Endodermal cell (in vitro differentiated cells): ENCODE results near the gene RXRA. TPM values are rescaled to one million over a fixed set of nuclear protein-coding genes. Genes with fewer than 3 reads are reported as not detected.
A peak's percentile ranks its signal among the peaks of the same experiment; 100 is the strongest.
"Not testable (repeated sequence)": the region's sequence is repeated elsewhere in the genome, so short reads cannot be mapped to it uniquely, and the experiment has no call there.

Experiments used
- DNase-seq: peaks from one replicate; pipeline ENCODE4 v3.0.0-alpha.2; 2017
- H3K27ac ChIP-seq: 2 replicates; pipeline ENCODE4 v1.5.1; 2013; ENCODE audit warnings: mild to moderate bottlenecking, low read depth, low read length, moderate library complexity
- H3K27me3 ChIP-seq: 2 replicates; pipeline ENCODE4 v1.6.1; 2013; ENCODE audit warnings: mild to moderate bottlenecking, low read length, moderate library complexity; ENCODE audit not compliant: insufficient read depth, control insufficient read depth, poor library complexity, severe bottlenecking
- H3K36me3 ChIP-seq: 2 replicates; pipeline ENCODE4 v1.7.0; 2013; ENCODE audit warnings: mild to moderate bottlenecking, low read length, moderate library complexity; ENCODE audit not compliant: control insufficient read depth, insufficient read depth
- H3K4me1 ChIP-seq: one replicate; pipeline ENCODE4 v1.7.0; 2013; ENCODE audit warnings: low read length; ENCODE audit not compliant: control insufficient read depth, insufficient read depth
- H3K4me3 ChIP-seq: 2 replicates; pipeline ENCODE4 v1.5.1; 2013; ENCODE audit warnings: mild to moderate bottlenecking, low read length, moderate library complexity
- H3K9ac ChIP-seq: 2 replicates; pipeline ENCODE4 v1.6.1; 2013; ENCODE audit warnings: mild to moderate bottlenecking, low read length, moderate library complexity; ENCODE audit not compliant: poor library complexity, severe bottlenecking; ENCODE audit errors: extremely low read depth
- H3K9me3 ChIP-seq: 2 replicates; pipeline ENCODE4 v1.6.1; 2013; ENCODE audit warnings: mild to moderate bottlenecking, low read length, moderate library complexity; ENCODE audit not compliant: control insufficient read depth
- H3K27ac Mint-ChIP-seq: 2 replicates; pipeline ENCODE4 v1.8.0; 2020; ENCODE audit warnings: mixed read lengths
- H3K27me3 Mint-ChIP-seq: 2 replicates; pipeline ENCODE4 v1.8.0; 2021; ENCODE audit warnings: mild to moderate bottlenecking, mixed read lengths; ENCODE audit not compliant: insufficient read depth
- H3K36me3 Mint-ChIP-seq: 2 replicates; pipeline ENCODE4 v1.8.0; 2020; ENCODE audit warnings: low read depth, mixed read lengths
- H3K4me1 Mint-ChIP-seq: 2 replicates; pipeline ENCODE4 v1.8.0; 2020; ENCODE audit warnings: mixed read lengths
- H3K4me3 Mint-ChIP-seq: 2 replicates; pipeline ENCODE4 v1.8.0; 2020; ENCODE audit warnings: mild to moderate bottlenecking, moderate library complexity, mixed read lengths
- H3K9me3 Mint-ChIP-seq: 2 replicates; pipeline ENCODE4 v1.8.0; 2020; ENCODE audit warnings: mild to moderate bottlenecking, mixed read lengths
- WGBS, 2 experiments: methylation state at CpG; one replicate each; pipeline versions ENCODE4 v1.1.5 to v1.1.7; 2013; ENCODE audit warnings: missing lambda C conversion rate in 2 of 2, mixed read lengths in 1 of 2; ENCODE audit not compliant: insufficient coverage in 1 of 2, insufficient read length in 1 of 2; 5-methylcytosine and 5-hydroxymethylcytosine counted together
- total RNA-seq, 2 donors: library from RNA; stranded (reverse); fragmentation: NEBNext Ultra II Directional in 1 of 2; extraction: Animal tissue kit (Norgen Biotek cat#: 25700) in 1 of 2; gene quantifications; 2 replicates in 1 of 2; 3 replicates in 1 of 2; pipeline ENCODE4 v1.2.1, GENCODE V29; 2021
- TF ChIP-seq, protein P1 (sequence below): fragments of 200-600 bp; sonication (generic); conservative IDR thresholded peaks from 2 replicates; pipeline ENCODE4 v1.5.0; 2021; ENCODE audit warnings: antibody characterized with exemption, mild to moderate bottlenecking

RXRA gene
- total RNA-seq, 2 donors from 2014 or later, result 58.3 to 70.6 TPM

DNA sequence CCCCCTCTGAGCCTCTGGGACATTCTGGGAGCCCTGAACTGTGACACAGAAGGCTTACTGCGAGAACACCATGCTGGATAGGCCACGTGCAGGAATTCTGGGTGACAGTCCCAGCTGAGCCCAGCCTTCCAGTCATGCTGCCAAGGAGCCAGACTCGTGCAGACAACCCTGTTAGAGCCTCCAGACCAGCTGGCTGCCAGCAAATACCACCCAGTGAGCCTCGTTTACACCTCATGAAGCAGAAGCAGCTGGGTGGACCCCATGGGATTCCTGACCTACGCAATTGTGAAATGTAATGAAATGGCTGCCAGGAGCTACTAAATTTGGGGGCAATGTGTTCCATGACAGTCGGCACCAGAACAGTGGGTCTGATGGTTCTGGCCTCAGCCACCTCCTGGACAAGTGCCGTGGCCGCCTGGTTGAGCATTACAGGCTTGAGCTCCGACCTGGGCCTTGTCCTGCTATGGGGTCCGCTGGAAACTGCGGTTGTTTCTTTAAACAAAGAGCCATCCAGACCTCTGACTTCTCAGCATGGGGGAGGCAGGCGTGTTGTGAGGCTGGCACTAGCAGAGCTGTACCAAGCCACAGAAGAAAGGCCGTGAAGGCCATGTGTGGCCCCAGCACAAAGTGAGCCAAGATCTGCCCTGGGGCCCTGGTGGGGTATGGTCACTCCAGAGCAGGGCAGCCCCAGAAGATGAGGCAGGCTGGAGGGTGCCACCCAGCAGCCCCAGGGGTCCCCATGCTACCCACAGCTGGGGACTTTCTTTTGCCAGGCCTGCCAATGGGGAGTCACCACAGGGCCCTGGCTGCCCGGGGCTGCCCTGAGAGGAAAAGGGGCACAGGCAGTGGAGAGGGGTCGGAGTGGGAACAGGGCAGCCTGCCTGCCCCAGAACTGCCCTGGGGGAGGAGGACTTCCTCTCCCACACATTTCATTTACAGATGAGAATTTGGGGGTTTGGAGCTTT lies 19.3 kb upstream of the RXRA start:
- H3K9me3 ChIP-seq, result peaks cover 4% of the 10 kb centered on the region
- H3K36me3 ChIP-seq, result no peaks in the 10 kb centered on the region
- H3K4me3 ChIP-seq, result no peak overlapping the region
- no peak overlapping the region for H3K27ac ChIP-seq
- Mint-ChIP-seq H3K27ac (peak overlapping the region; percentile 64), H3K4me3 (no peak overlapping the region), H3K36me3 (no peaks in the 10 kb centered on the region), H3K9me3 (peaks cover 8% of the 10 kb centered on the region), H3K4me1 (peaks cover 15% of the 10 kb centered on the region), H3K27me3 (no peaks in the 10 kb centered on the region)
- H3K4me1 ChIP-seq, result peaks cover 18% of the 10 kb centered on the region
- 83 to 91% methylated on average over 13 to 15 of the region's 15 CpGs for WGBS, 2 experiments
- no peak overlapping the region for H3K9ac ChIP-seq
- DNase-seq, result peak; percentile 81
- no peaks in the 10 kb centered on the region for H3K27me3 ChIP-seq
- TF ChIP-seq, protein P1, sequence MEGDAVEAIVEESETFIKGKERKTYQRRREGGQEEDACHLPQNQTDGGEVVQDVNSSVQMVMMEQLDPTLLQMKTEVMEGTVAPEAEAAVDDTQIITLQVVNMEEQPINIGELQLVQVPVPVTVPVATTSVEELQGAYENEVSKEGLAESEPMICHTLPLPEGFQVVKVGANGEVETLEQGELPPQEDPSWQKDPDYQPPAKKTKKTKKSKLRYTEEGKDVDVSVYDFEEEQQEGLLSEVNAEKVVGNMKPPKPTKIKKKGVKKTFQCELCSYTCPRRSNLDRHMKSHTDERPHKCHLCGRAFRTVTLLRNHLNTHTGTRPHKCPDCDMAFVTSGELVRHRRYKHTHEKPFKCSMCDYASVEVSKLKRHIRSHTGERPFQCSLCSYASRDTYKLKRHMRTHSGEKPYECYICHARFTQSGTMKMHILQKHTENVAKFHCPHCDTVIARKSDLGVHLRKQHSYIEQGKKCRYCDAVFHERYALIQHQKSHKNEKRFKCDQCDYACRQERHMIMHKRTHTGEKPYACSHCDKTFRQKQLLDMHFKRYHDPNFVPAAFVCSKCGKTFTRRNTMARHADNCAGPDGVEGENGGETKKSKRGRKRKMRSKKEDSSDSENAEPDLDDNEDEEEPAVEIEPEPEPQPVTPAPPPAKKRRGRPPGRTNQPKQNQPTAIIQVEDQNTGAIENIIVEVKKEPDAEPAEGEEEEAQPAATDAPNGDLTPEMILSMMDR, result no peak

DNA sequence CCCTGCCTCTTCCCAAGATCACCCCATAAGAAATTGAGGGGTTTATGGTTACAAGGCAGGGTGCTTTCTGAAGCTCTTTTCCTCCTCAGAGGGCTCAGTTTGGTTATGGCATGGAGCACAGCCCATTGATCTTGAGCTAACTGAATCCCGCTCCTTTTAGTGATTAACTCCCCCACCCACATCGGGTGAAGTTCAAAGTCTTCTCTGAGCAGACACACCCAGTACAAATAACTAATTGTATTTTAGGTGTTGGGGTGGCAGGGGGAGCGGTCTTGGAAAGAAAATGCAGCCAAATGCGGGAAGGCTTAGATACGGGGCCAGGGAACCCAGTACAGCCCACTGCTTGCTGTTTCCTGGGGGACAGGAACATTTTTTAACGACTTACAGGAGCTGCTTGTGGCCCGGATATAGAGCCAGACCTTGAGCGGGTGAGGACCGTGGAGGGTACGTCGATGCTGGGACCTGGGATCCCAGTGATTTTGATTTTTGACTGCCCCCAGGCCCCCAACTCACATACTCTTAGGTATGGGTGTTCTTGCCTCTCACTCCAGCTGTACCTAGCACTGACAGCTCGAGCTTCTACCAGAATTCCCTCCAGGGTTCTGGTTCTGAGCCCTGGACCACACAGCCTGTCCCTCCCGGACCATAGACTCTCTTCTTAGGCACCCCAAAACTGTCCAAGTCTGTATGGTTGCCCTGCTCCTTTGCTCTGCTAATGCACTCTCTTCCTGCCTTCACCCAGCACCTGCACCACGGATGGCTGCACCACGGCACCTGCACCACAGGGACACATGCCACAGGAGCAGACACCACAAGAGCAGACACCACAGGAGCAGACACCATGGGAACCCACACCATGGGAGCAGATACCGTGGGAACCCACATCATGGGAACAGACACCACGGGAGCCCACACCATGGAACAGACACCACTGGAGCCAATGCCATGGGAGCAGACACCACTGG lies 18.3 kb upstream of the RXRA start:
- Mint-ChIP-seq H3K36me3 (no peaks in the 10 kb centered on the region), H3K9me3 (peaks cover 10% of the 10 kb centered on the region), H3K4me3 (no peak overlapping the region), H3K27ac (no peak overlapping the region), H3K27me3 (no peaks in the 10 kb centered on the region), H3K4me1 (peaks cover 15% of the 10 kb centered on the region)
- TF ChIP-seq, protein P1, result no peak
- H3K4me3 ChIP-seq, result no peak overlapping the region
- peaks cover 18% of the 10 kb centered on the region for H3K4me1 ChIP-seq
- no peak for DNase-seq
- H3K36me3 ChIP-seq, result no peaks in the 10 kb centered on the region
- peaks cover 4% of the 10 kb centered on the region for H3K9me3 ChIP-seq
- no peaks in the 10 kb centered on the region for H3K27me3 ChIP-seq
- H3K9ac ChIP-seq, result no peak overlapping the region
- H3K27ac ChIP-seq, result no peak overlapping the region
- WGBS, 2 experiments, result 93 to 94% methylated on average over 14 to 17 of the region's 17 CpGs

DNA sequence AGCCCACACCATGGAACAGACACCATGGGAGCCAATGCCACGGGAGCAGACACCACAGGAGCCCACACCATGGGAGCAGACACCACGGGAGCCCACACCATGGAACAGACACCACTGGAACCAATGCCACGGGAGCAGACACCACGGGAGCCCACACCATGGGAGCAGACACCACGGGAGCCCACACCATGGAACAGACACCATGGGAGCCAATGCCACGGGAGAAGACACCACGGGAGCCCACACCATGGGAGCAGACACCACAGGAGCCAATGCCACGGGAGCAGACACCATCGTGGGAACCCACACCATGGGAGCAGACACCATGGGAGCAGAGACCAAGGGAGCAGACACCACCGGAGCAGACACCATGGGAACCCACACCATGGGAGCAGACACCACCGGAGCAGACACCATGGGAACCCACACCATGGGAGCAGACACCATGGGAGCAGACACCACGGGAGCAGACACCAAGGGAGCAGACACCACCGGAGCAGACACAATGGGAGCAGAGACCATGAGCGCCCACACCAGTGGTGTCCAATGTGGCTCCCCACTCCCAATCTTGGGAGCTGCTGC lies 17.5 kb upstream of the RXRA start:
- H3K27ac Mint-ChIP-seq, H3K4me3 ChIP-seq, H3K9ac ChIP-seq, H3K4me3 Mint-ChIP-seq, DNase-seq, H3K27me3 Mint-ChIP-seq, H3K9me3 ChIP-seq, H3K36me3 Mint-ChIP-seq, H3K27me3 ChIP-seq, H3K36me3 ChIP-seq, H3K27ac ChIP-seq: not testable (repeated sequence)
- H3K4me1 ChIP-seq, result peaks cover 18% of the 10 kb centered on the region
- H3K4me1 Mint-ChIP-seq, result peaks cover 16% of the 10 kb centered on the region
- 92 to 96% methylated on average over 14 of the region's 14 CpGs for WGBS, 2 experiments
- H3K9me3 Mint-ChIP-seq, result peaks cover 12% of the 10 kb centered on the region
